Jurkat, Clone E6-1 (cell line): ENCODE results near the gene SRI. TPM values are rescaled to one million over a fixed set of nuclear protein-coding genes. Genes with fewer than 3 reads are reported as not detected.
"Not testable (repeated sequence)": the region's sequence is repeated elsewhere in the genome, so short reads cannot be mapped to it uniquely, and the experiment has no call there.

Experiments
- DNase-seq: peaks from one replicate; pipeline ENCODE4 v3.0.0-alpha.2; 2011; ENCODE audit warnings: low read depth, low spot score
- H3K4me3 ChIP-seq: 2 replicates; pipeline ENCODE4 v1.5.1; 2011; ENCODE audit warnings: mild to moderate bottlenecking, low read length, control low read depth, moderate library complexity
- polyA plus RNA-seq: library from polyadenylated mRNA; unstranded; fragments of >200 nt; gene quantifications from one replicate; pipeline ENCODE4 v1.2.1, GENCODE V29; 2012; ENCODE audit warnings: missing spikeins; ENCODE audit not compliant: insufficient read length, insufficient read depth

SRI gene
- 198 TPM for polyA plus RNA-seq

- peak; percentile 71 for DNase-seq
- H3K4me3 ChIP-seq, result peak within 1 kb of the TSS; percentile 81
These were observed at the start of gene SRI for GRCh38 chr7:88219781-88220747. Gene SRI, minus strand, starts transcription at chr7:88220038. Its CDS starts 12 bp downstream, at chr7:88220026.

DNA sequence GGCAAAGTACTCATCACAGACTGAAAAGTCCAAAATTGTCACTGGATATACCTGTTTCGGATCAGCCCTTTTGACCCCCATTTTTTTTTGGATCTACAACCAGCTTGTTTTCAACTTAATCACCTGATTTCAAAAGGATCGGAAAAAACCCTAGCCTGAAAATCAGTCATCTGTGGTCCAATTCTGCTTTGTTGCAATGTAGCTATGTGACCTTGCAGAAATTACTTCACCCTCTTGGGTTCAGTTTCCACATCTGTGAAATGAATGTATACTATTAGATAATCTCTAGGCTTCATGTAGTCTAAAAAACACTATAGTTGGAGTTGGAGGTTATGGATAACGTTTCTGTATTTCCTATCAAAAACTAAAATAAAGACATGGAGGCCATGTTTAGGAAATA is 49.7 kb upstream of the SRI start:
- no peak overlapping the region for H3K4me3 ChIP-seq
- DNase-seq, result no peak

DNA sequence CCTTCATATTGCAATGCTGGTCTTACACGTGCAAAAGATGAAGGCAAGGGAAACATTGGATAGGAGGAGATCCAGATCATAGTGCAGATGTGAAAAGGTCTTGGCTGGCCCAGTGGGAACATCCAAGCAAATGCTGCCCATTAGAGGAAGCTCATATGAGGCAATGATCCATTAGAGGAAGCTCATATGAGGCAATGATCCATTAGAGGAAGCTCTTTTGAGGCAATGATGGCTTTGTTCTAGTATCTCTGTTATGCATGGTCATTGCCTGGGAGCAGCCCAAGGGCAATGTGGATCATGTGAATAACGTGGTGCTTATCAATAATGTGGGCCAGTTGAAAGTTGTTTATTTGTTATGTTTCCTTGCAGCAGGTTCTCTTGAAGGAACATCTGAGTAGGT is 49.0 kb upstream of the SRI start:
- H3K4me3 ChIP-seq, result no peak overlapping the region
- no peak for DNase-seq

- no peak overlapping the region for H3K4me3 ChIP-seq
- DNase-seq, result no peak
These were observed 48.2 kb upstream of the SRI start for GRCh38 chr7:88268051-88268450.

DNA sequence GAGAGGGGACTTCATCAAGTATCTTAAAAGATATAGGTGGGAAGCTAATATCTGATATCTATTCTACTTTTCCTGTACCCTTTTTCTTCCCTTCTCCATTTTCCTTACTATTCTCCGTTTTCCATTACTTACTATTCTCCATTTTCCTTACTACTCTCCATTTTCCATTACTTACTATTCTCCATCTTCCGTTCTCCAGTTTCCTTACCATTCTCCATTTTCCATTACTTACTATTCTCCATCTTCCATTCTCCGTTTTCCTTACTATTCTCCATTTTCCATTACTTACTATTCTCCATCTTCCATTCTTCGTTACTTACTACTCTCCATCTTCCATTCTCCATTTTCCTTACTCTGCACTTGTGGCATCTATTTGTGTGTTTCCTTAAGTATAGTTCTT is 47.6 kb upstream of the SRI start:
- DNase-seq, result no peak
- H3K4me3 ChIP-seq, result no peak overlapping the region

- H3K4me3 ChIP-seq, DNase-seq: not testable (repeated sequence)
These were observed 45.1 kb upstream of the SRI start for GRCh38 chr7:88264987-88265386.

DNA sequence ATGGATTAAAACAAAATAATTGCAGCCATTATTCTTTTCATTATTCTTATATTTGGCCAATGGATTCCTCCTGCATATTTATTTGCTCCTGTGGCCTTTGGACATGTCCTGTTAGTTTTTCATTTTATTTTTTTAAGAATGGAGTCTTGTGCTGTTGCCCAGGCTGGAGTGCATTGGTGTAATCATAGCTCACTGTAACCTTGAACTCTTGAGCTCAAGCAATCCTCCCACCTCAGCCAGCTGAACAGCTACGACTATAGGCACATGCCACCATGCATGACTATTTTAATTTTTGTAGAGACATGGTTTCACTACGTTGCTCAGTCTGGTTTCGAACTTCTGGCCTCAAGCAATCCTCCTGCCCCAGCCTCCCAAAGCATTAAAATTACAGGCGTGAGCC is 42.7 kb upstream of the SRI start:
- no peak overlapping the region for H3K4me3 ChIP-seq
- DNase-seq, result no peak

DNA sequence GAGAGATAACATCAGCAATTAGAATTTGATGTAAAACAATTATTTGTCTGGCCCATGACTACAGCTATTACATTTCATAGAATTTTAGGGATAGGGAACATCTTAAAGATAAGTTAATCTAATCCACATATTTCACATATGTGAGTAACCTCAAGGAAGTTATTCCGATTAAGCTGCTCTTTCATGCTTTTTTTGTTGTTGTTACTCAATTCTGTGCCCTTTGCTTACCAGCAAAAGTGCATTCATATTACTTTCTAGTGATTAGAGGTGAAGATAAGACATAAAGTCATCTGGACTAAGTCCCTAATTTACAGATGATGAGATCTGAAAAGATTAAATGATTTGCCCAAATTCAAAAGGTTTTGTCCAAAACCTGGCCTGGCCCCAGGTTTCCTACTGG is 40.9 kb upstream of the SRI start:
- DNase-seq, result no peak
- no peak overlapping the region for H3K4me3 ChIP-seq

GRCh38 chr7:88259656-88260380 is 40.0 kb upstream of the SRI start:
- DNase-seq, result no peak
- H3K4me3 ChIP-seq, result no peak overlapping the region

DNA sequence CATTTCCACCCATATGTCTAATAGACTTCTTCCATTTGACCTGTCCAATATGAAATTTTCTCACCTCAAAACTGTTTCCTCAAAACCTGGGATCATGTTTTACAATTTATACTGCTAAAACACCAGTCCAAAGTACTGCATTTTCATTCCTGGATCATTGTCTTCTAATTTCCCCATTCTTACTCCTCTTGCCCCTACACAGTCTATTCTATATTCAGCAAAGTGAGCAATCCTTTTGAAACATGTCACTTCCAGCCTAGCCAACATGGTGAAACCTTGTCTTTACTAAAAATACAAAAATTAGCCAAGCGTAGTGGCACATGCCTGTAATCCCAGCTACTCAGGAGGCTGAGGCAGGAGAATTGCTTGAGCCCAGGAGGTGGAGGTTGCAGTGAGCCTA is 38.5 kb upstream of the SRI start:
- H3K4me3 ChIP-seq, DNase-seq: not testable (repeated sequence)

- no peak overlapping the region for H3K4me3 ChIP-seq
- DNase-seq, result no peak
These were observed 37.1 kb upstream of the SRI start for GRCh38 chr7:88256906-88257305.

- no peak for DNase-seq
- H3K4me3 ChIP-seq, result no peak overlapping the region
These were observed 35.0 kb upstream of the SRI start for GRCh38 chr7:88254721-88255424.

DNA sequence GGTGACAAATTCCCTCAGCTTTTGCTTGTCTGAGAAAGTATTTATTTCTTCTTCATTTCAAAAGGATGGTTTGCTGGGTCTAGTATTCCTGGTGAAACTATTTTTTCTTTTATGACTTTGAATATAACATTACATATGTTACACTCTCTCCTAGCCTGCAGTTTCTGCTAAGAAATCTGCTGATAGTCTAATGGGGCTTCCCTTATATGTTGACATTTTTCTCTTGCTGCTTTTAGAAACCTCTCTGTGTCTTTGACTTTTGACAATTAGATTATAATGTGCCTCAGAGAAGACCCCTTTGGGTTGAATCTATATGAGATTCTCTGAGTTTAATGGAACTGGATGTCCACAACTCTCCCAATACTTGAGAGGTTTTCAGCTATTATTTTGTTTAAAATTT is 33.8 kb upstream of the SRI start:
- no peak overlapping the region for H3K4me3 ChIP-seq
- DNase-seq, result no peak

- DNase-seq, result no peak
- H3K4me3 ChIP-seq, result no peak overlapping the region
These were observed 24.4 kb upstream of the SRI start for GRCh38 chr7:88244258-88244657.

GRCh38 chr7:88243345-88243909 is 23.6 kb upstream of the SRI start:
- DNase-seq, result peak; percentile 17

DNA sequence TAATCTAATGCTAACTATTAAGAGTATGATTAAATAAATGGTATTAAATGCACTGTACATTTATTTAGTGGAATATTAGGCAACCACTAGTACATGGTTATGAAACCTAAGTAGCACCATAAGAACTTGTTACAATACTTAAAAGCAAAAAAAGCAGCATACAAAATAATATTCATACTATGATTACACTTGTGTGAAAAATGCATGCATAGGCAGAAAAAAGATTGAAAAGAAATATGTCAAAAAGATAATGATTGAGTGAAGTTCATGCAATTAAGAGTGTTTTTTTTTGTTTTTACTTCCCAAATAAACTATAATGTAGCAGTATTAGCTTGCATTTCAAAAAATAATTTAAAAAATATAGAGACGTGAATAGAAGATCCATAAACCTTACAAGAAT is 20.0 kb upstream of the SRI start:
- no peak overlapping the region for H3K4me3 ChIP-seq
- DNase-seq, result no peak

More at GRCh38 chr7:88243345-88243909, 23.6 kb upstream of the SRI start:
- H3K4me3 ChIP-seq, result no peak overlapping the region

DNA sequence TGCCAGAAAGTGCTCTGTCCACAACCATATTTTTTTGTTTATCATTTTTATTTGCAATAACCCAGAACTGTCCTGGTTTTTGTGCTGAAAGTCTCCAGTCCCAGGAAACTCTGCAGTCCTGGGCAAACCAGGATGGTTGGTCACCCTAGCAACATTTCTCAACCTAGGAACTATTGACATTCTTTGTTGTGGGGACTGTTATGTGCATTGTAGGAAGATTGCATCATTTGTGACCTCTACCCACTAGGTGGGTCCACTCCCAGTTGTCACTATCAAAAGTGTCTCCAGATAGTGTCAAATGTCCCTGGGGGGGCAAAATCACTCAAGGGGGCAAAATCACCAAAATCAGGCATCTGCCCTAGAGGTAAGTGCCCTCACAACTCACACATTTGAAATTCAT is 14.0 kb upstream of the SRI start:
- DNase-seq, result no peak
- no peak overlapping the region for H3K4me3 ChIP-seq

GRCh38 chr7:88230646-88231045 is 10.8 kb upstream of the SRI start:
- no peak overlapping the region for H3K4me3 ChIP-seq
- no peak for DNase-seq

DNA sequence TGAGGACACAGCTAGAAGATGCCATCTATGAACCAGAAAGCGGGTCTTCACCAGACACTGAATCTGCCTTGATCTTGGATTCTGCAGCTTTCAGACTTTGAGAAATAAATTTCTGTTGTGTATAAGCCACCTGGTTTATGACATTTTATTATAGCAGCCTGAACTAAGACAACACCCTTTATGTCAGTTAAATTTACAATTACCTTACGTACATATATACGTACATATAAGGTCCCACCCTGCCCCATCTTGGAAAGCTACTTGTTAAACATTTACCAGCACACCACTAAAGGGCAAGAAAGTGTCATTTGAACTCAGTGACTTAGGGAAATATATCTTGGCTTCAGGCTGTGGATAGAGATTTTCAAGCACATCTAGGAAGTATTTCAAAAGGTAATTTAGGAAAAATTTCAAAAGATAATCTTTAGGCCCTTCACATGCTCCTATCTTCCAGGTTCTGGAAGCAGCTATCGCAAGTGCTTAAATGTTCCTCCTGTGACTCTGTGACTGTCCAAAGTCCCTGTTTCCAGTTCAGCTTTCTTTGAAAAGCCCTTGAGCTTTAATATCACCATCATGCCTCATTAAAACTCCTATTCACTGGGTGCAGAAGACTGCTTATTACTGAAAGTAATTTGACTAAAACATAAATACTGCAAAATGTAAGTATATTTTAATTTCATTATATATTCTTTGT is 9.6 kb upstream of the SRI start:
- no peak for DNase-seq
- H3K4me3 ChIP-seq, result no peak overlapping the region
